Ishikawa (cell line): ENCODE results near the gene NRXN3.

ENCODE experiments used
- CEBPB ChIP-seq: IDR thresholded peaks from 2 replicates; pipeline ENCODE4 v1.6.1; 2012
- CREB1 ChIP-seq: IDR thresholded peaks from 2 replicates; pipeline ENCODE4 v1.6.1; 2012; ENCODE audit warnings: low read depth
- EGR1 ChIP-seq: IDR thresholded peaks from 2 replicates; pipeline ENCODE4 v1.6.1; 2012
- EP300 ChIP-seq: IDR thresholded peaks from 2 replicates; pipeline ENCODE4 v1.6.1; 2012; ENCODE audit warnings: borderline replicate concordance
- FOXM1 ChIP-seq: IDR thresholded peaks from 2 replicates; pipeline ENCODE4 v1.6.1; 2012; ENCODE audit warnings: low read depth, borderline replicate concordance
- MAX ChIP-seq: IDR thresholded peaks from 2 replicates; pipeline ENCODE4 v1.6.1; 2012
- NFIC ChIP-seq: IDR thresholded peaks from 2 replicates; pipeline ENCODE4 v1.6.1; 2012
- RAD21 ChIP-seq: IDR thresholded peaks from 2 replicates; pipeline ENCODE4 v1.6.1; 2012; ENCODE audit warnings: low read depth
- TAF1 ChIP-seq: IDR thresholded peaks from 2 replicates; pipeline ENCODE4 v1.6.1; 2012; ENCODE audit warnings: low read depth, mild to moderate bottlenecking
- TCF12 ChIP-seq: IDR thresholded peaks from 2 replicates; pipeline ENCODE4 v1.6.1; 2012; ENCODE audit warnings: low read depth
- USF1 ChIP-seq: IDR thresholded peaks from 2 replicates; pipeline ENCODE4 v1.6.1; 2012
- YY1 ChIP-seq: IDR thresholded peaks from 2 replicates; pipeline ENCODE4 v1.6.1; 2012; ENCODE audit warnings: low read depth
- TF ChIP-seq, protein P1 (sequence below): IDR thresholded peaks from 2 replicates; pipeline ENCODE4 v1.6.1; 2012; ENCODE audit warnings: low read depth, mild to moderate bottlenecking

- TF ChIP-seq MAX, result no peak
- TF ChIP-seq EP300, result no peak
- no peak for TF ChIP-seq TCF12
- no peak for TF ChIP-seq CREB1
- no peak for TF ChIP-seq USF1
- TF ChIP-seq RAD21, result no peak
- no peak for TF ChIP-seq CEBPB
- no peak for TF ChIP-seq TAF1
- TF ChIP-seq FOXM1, result no peak
- TF ChIP-seq YY1, result no peak
- no peak for TF ChIP-seq NFIC
- TF ChIP-seq, protein P1, sequence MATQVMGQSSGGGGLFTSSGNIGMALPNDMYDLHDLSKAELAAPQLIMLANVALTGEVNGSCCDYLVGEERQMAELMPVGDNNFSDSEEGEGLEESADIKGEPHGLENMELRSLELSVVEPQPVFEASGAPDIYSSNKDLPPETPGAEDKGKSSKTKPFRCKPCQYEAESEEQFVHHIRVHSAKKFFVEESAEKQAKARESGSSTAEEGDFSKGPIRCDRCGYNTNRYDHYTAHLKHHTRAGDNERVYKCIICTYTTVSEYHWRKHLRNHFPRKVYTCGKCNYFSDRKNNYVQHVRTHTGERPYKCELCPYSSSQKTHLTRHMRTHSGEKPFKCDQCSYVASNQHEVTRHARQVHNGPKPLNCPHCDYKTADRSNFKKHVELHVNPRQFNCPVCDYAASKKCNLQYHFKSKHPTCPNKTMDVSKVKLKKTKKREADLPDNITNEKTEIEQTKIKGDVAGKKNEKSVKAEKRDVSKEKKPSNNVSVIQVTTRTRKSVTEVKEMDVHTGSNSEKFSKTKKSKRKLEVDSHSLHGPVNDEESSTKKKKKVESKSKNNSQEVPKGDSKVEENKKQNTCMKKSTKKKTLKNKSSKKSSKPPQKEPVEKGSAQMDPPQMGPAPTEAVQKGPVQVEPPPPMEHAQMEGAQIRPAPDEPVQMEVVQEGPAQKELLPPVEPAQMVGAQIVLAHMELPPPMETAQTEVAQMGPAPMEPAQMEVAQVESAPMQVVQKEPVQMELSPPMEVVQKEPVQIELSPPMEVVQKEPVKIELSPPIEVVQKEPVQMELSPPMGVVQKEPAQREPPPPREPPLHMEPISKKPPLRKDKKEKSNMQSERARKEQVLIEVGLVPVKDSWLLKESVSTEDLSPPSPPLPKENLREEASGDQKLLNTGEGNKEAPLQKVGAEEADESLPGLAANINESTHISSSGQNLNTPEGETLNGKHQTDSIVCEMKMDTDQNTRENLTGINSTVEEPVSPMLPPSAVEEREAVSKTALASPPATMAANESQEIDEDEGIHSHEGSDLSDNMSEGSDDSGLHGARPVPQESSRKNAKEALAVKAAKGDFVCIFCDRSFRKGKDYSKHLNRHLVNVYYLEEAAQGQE, result no peak
- no peak for TF ChIP-seq EGR1
Measured at GRCh38 chr14:79581912-79582576, 1411.9 kb downstream of the NRXN3 start.
